ENCODE measurements around the gene NCSTN. TPM values are rescaled to one million over a fixed set of nuclear protein-coding genes. Genes with fewer than 3 reads are reported as not detected.

NCSTN gene
- total RNA-seq = 10 to 100 TPM; 54.9 to 56.6 TPM
- polyA plus RNA-seq (2013, experiment 1 of 2) = 53.1 TPM
- polyA plus RNA-seq (2013, experiment 2 of 2) = 59.3 TPM
- total RNA-seq = 28.5 to 75.8 (median 47.0) reads per million in 172 experiments

GRCh38 chr1:160342953-160343869 is at the start of gene NCSTN, which contains the start of gene COPA:
NCSTN (plus strand) TSS chr1:160343383; CDS start chr1:160343397, 14 bp downstream.
COPA (minus strand) TSS chr1:160343250; CDS start chr1:160343170, 80 bp downstream.
- DNase-seq = peak; percentile 79 to 96 (median 84)
- ChIA-PET CTCF (interaction anchor here (1.0 kb wide), 1 partner anchor 39 kb away, joined by 3 read pairs; no protein-coding TSS in a partner anchor), POLR2A (interaction anchor here (0.6 to 1.3 kb wide), 6 partner anchors 81 to 510 kb away, joined by 3 to 6 read pairs (median 4); partner anchors contain the start of genes DCAF8 and IGSF8)
- intact Hi-C loops (cut with DNase I, micrococcal nuclease) = loop anchor here (1.0 to 10.0 kb wide), 6 partner anchors 81 to 812 kb away; partner anchors contain the start of genes DCAF8 (in 1 of the 2), IGSF8 (in 1 of the 2), PIGM (in 1 of the 2) and UFC1 (in 1 of the 2)
- Histone ChIP-seq H3K36me3 (ENCODE audit: insufficient read depth, low read length) (peaks cover 55% of the 10 kb centered on the region), H3K9me3 (ENCODE audit: control insufficient read depth in 1 of 2, insufficient read depth in 1 of 2, low read length in 2 of 2) (no peaks in the 10 kb centered on the region), H3K4me1 (ENCODE audit: insufficient read depth, low read length) (peaks cover 18% of the 10 kb centered on the region), H3K27ac (ENCODE audit: low read depth in 1 of 2, low read length in 2 of 2) (peak within 1 kb of the TSS; percentile 88 to 94), H3K27me3 (ENCODE audit: control insufficient read depth in 1 of 2, insufficient read depth in 2 of 2, low read length in 2 of 2) (no peaks in the 10 kb centered on the region), H3K4me3 (ENCODE audit: low read length) (peak within 1 kb of the TSS; percentile 96)
- peaks cover 72% of the 10 kb centered on the region for H3K36me3 Mint-ChIP-seq (ENCODE audit: low read depth)
- H3K27me3 Mint-ChIP-seq = no peaks in the 10 kb centered on the region
- no peak for TF ChIP-seq CTCF (IDR thresholded peaks at IDR 0.05)
- H3K27ac Mint-ChIP-seq = peak within 1 kb of the TSS; percentile 97
- peak; percentile 98 for ATAC-seq (ENCODE audit: poor library complexity)
- H3K9me3 Mint-ChIP-seq = no peaks in the 10 kb centered on the region
- H3K4me1 Mint-ChIP-seq (ENCODE audit: low read depth) = peaks cover 69% of the 10 kb centered on the region
- peak within 1 kb of the TSS; percentile 100 for H3K4me3 Mint-ChIP-seq

GRCh38 chr1:160296036-160296435 is 47.1 kb upstream of the NCSTN start:
- Mint-ChIP-seq H3K9me3 (no peaks in the 10 kb centered on the region), H3K4me3 (no peak overlapping the region), H3K27me3 (no peaks in the 10 kb centered on the region), H3K27ac (no peak overlapping the region), H3K4me1 (ENCODE audit: low read depth) (peaks cover 4% of the 10 kb centered on the region), H3K36me3 (ENCODE audit: low read depth) (peaks cover 98% of the 10 kb centered on the region)
- no peak overlapping the region for H3K27ac ChIP-seq (ENCODE audit: low read depth in 1 of 2, low read length in 2 of 2)
- no peak for TF ChIP-seq CTCF (IDR thresholded peaks at IDR 0.05)
- H3K4me1 ChIP-seq (ENCODE audit: insufficient read depth, low read length) = peaks cover 3% of the 10 kb centered on the region
- DNase-seq (no peak), ATAC-seq (ENCODE audit: poor library complexity) (no peak)
- H3K4me3 ChIP-seq (ENCODE audit: low read length) = no peak overlapping the region
- ChIA-PET POLR2A (interaction anchor here (0.7 to 1.0 kb wide), 2 partner anchors 11 to 27 kb away, joined by 3 read pairs; no protein-coding TSS in a partner anchor), CTCF (no interaction called here)
- no peaks in the 10 kb centered on the region for H3K27me3 ChIP-seq (ENCODE audit: control insufficient read depth in 1 of 2, insufficient read depth in 2 of 2, low read length in 2 of 2)
- no peaks in the 10 kb centered on the region for H3K9me3 ChIP-seq (ENCODE audit: control insufficient read depth in 1 of 2, insufficient read depth in 1 of 2, low read length in 2 of 2)
- peaks cover 93% of the 10 kb centered on the region for H3K36me3 ChIP-seq (ENCODE audit: insufficient read depth, low read length)
- intact Hi-C loops (cut with DNase I, micrococcal nuclease) = no loop called here

- no peaks in the 10 kb centered on the region for H3K9me3 ChIP-seq (ENCODE audit: control insufficient read depth in 1 of 2, insufficient read depth in 1 of 2, low read length in 2 of 2)
- Mint-ChIP-seq H3K4me1 (ENCODE audit: low read depth) (no peaks in the 10 kb centered on the region), H3K9me3 (no peaks in the 10 kb centered on the region), H3K27me3 (no peaks in the 10 kb centered on the region), H3K27ac (no peak overlapping the region), H3K4me3 (no peak overlapping the region), H3K36me3 (ENCODE audit: low read depth) (peaks cover 77% of the 10 kb centered on the region)
- H3K27me3 ChIP-seq (ENCODE audit: control insufficient read depth in 1 of 2, insufficient read depth in 2 of 2, low read length in 2 of 2) = no peaks in the 10 kb centered on the region
- intact Hi-C loops (cut with DNase I, micrococcal nuclease) = no loop called here
- DNase-seq = no peak
- ATAC-seq (ENCODE audit: poor library complexity) = no peak
- no peak overlapping the region for H3K27ac ChIP-seq (ENCODE audit: low read depth in 1 of 2, low read length in 2 of 2)
- CTCF ChIA-PET = interaction anchor here (2.7 kb wide), 1 partner anchor 9 kb away, joined by 8 read pairs; no protein-coding TSS in a partner anchor
- no peak for TF ChIP-seq CTCF (IDR thresholded peaks at IDR 0.05)
- no peak overlapping the region for H3K4me3 ChIP-seq (ENCODE audit: low read length)
- no peaks in the 10 kb centered on the region for H3K4me1 ChIP-seq (ENCODE audit: insufficient read depth, low read length)
- POLR2A ChIA-PET = no interaction called here
- H3K36me3 ChIP-seq (ENCODE audit: insufficient read depth, low read length) = peaks cover 75% of the 10 kb centered on the region
Observed at GRCh38 chr1:160300173-160300572, 43.0 kb upstream of the NCSTN start.

Data from CD4-positive, alpha-beta T cell (primary cell).